Caco-2 (cell line): Measurements from ENCODE around the gene SPDYE1. TPM values are rescaled to one million over a fixed set of nuclear protein-coding genes. Genes with fewer than 3 reads are reported as not detected.
"Not testable (repeated sequence)": the region's sequence is repeated elsewhere in the genome, so short reads cannot be mapped to it uniquely, and the experiment has no call there.

Source experiments
- BruUV-seq: library from RNA; stranded (reverse); fragments of 400-500 nt; replicated peaks from 2 replicates; lab custom pipeline; 2021; lab: Mats Ljungman, UMichigan
- CTCF ChIA-PET: fragments of 300-600 bp; sonication (Branson Sonifier 250); formaldehyde crosslinking; loops from one replicate; lab custom pipeline; 2022; ENCODE audit warnings: antibody characterized with exemption; lab: Charles Lee
- POLR2A ChIA-PET: fragments of 300-600 bp; sonication (Branson Sonifier 250); formaldehyde crosslinking; loops from one replicate; lab custom pipeline; 2022; ENCODE audit warnings: antibody characterized with exemption; lab: Charles Lee
- DNase-seq, 2 experiments: peaks; one replicate each; pipeline versions ENCODE4 v3.0.0 to v3.0.0-alpha.2; 2020 to 2022
- H3K27me3 ChIP-seq: replicated peaks from 2 replicates; pipeline ENCODE4 v1.6.0; 2011; ENCODE audit warnings: low read length; ENCODE audit not compliant: control insufficient read depth, insufficient read depth
- H3K36me3 ChIP-seq: 2 replicates; pipeline ENCODE4 v1.5.1; 2011; ENCODE audit warnings: low read length; ENCODE audit not compliant: control insufficient read depth, insufficient read depth
- H3K4me1 ChIP-seq: fragments of 250-450 bp; sonication (Bioruptor Pico); 2 replicates; pipeline ENCODE4 v1.5.1; 2020; ENCODE audit warnings: mild to moderate bottlenecking
- H3K4me3 ChIP-seq: 2 replicates; pipeline ENCODE4 v1.5.1; 2011; ENCODE audit warnings: low read depth, mild to moderate bottlenecking, control low read depth, low read length
- H3K9me3 ChIP-seq: fragments of 250-450 bp; sonication (Bioruptor Pico); 2 replicates; pipeline ENCODE4 v1.5.1; 2020; ENCODE audit warnings: mild to moderate bottlenecking, moderate library complexity
- H3K27ac Mint-ChIP-seq: one replicate; pipeline ENCODE4 v1.8.0; 2022; ENCODE audit warnings: mixed read lengths; ENCODE audit not compliant: unreplicated experiment
- H3K27me3 Mint-ChIP-seq: one replicate; pipeline ENCODE4 v1.8.0; 2022; ENCODE audit warnings: mixed read lengths; ENCODE audit not compliant: insufficient read depth, unreplicated experiment
- H3K36me3 Mint-ChIP-seq: one replicate; pipeline ENCODE4 v1.8.0; 2022; ENCODE audit warnings: mild to moderate bottlenecking, mixed read lengths; ENCODE audit not compliant: insufficient read depth, unreplicated experiment
- H3K4me1 Mint-ChIP-seq: one replicate; pipeline ENCODE4 v1.8.0; 2022; ENCODE audit warnings: low read depth, mixed read lengths; ENCODE audit not compliant: unreplicated experiment
- H3K4me3 Mint-ChIP-seq: one replicate; pipeline ENCODE4 v1.8.0; 2022; ENCODE audit warnings: mild to moderate bottlenecking, moderate library complexity, mixed read lengths; ENCODE audit not compliant: unreplicated experiment
- H3K9me3 Mint-ChIP-seq: one replicate; pipeline ENCODE4 v1.8.0; 2022; ENCODE audit warnings: mixed read lengths; ENCODE audit not compliant: unreplicated experiment
- intact Hi-C: fragments of 100-400 bp; cut with micrococcal nuclease; formaldehyde crosslinking; loops from one replicate; pipeline ENCODE4 v1.10.0; 2022; ENCODE audit not compliant: unreplicated experiment
- total RNA-seq: library from RNA; stranded (reverse); gene quantifications from 2 replicates; pipeline ENCODE4 v1.2.3, GENCODE V29; 2022
- TF ChIP-seq, protein P1 (sequence below), 2 experiments: fragments of 200-600 bp in 1 of 2; IDR thresholded peaks; 1 replicate in 1 of 2; 2 replicates in 1 of 2; pipeline versions ENCODE4 v1.5.1 to v1.8.0; 2011 to 2022; ENCODE audit warnings: antibody characterized with exemption in 1 of 2, control low read depth in 1 of 2, inconsistent platforms in 1 of 2, low read depth in 1 of 2, low read length in 1 of 2, mild to moderate bottlenecking in 1 of 2, moderate library complexity in 1 of 2; ENCODE audit not compliant: insufficient read depth in 1 of 2, severe bottlenecking in 1 of 2, unreplicated experiment in 1 of 2

SPDYE1 gene
- total RNA-seq, 1 experiment from 2014 or later = not detected

DNA sequence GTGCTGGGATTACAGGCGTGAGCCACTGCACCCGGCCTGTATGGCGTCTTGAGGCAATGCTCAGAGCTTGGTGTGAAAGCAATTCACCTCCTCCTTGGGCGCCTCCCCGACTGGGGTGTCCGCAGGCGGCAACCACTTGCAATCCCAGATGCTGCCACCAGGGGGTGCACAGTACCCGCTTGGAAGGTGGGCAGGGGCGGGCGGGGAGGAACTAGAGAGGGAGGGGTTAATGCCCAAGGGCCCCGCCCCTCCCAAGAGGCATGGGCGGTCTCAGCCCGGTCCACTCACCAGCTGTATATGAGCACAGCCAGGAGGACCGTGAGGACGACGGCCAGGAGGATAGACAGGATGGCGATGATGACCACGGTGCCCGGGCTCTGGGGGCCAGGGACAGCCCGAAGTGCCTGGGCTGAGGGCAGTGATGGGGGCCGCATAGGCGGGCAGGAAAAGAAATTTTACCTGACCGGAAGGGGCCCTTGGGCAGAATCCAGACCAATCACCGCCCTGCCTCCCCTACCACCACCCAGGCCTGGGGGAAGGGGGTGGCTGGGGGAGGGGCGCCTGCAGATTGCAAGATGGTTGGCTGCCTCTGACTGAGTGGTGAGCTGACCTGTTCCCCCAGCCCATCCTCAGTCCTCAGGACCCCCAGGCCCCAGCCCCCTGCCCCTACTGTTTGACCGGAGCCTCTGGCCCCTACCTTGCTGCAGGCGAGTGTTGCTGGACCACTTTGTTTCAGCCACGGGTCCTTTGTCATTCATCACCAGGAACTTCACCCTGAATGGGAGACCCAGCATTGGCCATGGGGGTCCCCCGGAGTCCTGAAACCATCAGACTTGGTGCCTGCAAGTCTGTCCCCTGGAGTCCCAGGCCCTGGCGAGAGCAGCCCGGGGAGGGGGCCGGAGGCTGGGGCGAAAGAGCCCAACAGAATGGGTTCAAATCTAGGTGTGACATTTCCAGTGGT, 11.5 kb upstream of the SPDYE1 start:
- H3K36me3 ChIP-seq, H3K9me3 ChIP-seq, POLR2A ChIA-PET, H3K27me3 Mint-ChIP-seq, intact Hi-C loops, H3K36me3 Mint-ChIP-seq, CTCF ChIA-PET, H3K4me3 ChIP-seq, H3K9me3 Mint-ChIP-seq, BruUV-seq, H3K4me3 Mint-ChIP-seq, H3K27me3 ChIP-seq, H3K4me1 Mint-ChIP-seq, H3K4me1 ChIP-seq: not testable (repeated sequence)
- TF ChIP-seq, protein P1, sequence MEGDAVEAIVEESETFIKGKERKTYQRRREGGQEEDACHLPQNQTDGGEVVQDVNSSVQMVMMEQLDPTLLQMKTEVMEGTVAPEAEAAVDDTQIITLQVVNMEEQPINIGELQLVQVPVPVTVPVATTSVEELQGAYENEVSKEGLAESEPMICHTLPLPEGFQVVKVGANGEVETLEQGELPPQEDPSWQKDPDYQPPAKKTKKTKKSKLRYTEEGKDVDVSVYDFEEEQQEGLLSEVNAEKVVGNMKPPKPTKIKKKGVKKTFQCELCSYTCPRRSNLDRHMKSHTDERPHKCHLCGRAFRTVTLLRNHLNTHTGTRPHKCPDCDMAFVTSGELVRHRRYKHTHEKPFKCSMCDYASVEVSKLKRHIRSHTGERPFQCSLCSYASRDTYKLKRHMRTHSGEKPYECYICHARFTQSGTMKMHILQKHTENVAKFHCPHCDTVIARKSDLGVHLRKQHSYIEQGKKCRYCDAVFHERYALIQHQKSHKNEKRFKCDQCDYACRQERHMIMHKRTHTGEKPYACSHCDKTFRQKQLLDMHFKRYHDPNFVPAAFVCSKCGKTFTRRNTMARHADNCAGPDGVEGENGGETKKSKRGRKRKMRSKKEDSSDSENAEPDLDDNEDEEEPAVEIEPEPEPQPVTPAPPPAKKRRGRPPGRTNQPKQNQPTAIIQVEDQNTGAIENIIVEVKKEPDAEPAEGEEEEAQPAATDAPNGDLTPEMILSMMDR (IDR thresholded peaks at IDR 0.05; ENCODE audit: insufficient read depth in 1 of 2, low read depth in 1 of 2, low read length in 1 of 2, severe bottlenecking in 1 of 2, unreplicated experiment in 1 of 2) = peak; percentile 41 to 70
- DNase-seq = peak; percentile 77 to 83
- H3K27ac Mint-ChIP-seq = peak overlapping the region; percentile 51

GRCh38 chr7:43987476-43987875, 10.2 kb upstream of the SPDYE1 start:
- BruUV-seq, H3K36me3 Mint-ChIP-seq, H3K27me3 ChIP-seq, H3K36me3 ChIP-seq, H3K9me3 ChIP-seq, intact Hi-C loops, POLR2A ChIA-PET, H3K9me3 Mint-ChIP-seq, H3K4me1 ChIP-seq, H3K27me3 Mint-ChIP-seq, H3K4me3 Mint-ChIP-seq, DNase-seq, H3K27ac Mint-ChIP-seq, H3K4me3 ChIP-seq, H3K4me1 Mint-ChIP-seq: not testable (repeated sequence)
- CTCF ChIA-PET = interaction anchor here (0.7 kb wide), 1 partner anchor 123 kb away, joined by 5 read pairs; no protein-coding TSS in a partner anchor

DNA sequence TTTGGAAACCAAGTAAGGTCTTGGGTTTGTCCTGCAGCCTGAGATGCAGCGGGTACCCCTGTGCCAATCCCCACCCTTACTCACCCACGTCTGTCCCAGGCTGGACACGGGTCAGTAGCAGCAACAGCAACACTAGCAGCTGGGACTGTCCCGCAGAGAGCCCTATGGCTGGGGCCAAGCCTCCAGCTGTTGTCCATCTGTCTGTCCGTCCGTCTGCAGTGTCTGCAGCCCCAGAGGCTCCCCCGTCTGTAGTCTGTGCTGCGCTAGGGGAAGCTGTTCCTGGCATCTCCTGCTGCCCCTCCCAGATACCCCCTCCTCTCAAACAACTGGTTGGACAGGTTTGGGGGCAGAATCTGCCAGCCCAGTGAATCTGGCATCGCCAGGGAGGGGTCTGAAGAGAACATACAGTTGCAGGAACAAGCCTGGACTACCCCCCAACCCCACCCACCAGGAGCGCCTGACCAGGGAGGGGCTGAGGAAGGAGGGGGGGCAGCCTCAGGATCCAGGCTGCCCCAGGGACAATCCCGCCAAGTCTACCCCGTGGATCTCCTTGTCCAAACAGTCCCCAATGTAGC, 7.6 kb upstream of the SPDYE1 start:
- BruUV-seq, H3K4me3 ChIP-seq, H3K36me3 ChIP-seq, H3K9me3 ChIP-seq, H3K27me3 Mint-ChIP-seq, H3K4me1 ChIP-seq, H3K4me3 Mint-ChIP-seq, H3K9me3 Mint-ChIP-seq, H3K27ac Mint-ChIP-seq, CTCF ChIA-PET, H3K4me1 Mint-ChIP-seq, intact Hi-C loops, H3K27me3 ChIP-seq, H3K36me3 Mint-ChIP-seq, POLR2A ChIA-PET, DNase-seq: not testable (repeated sequence)

GRCh38 chr7:43990829-43991228, 6.9 kb upstream of the SPDYE1 start:
- BruUV-seq, POLR2A ChIA-PET, intact Hi-C loops, H3K27me3 Mint-ChIP-seq, H3K4me1 ChIP-seq, H3K4me1 Mint-ChIP-seq, H3K27me3 ChIP-seq, CTCF ChIA-PET, H3K9me3 Mint-ChIP-seq, H3K4me3 Mint-ChIP-seq, H3K27ac Mint-ChIP-seq, H3K4me3 ChIP-seq, H3K36me3 ChIP-seq, H3K36me3 Mint-ChIP-seq, DNase-seq, H3K9me3 ChIP-seq: not testable (repeated sequence)

DNA sequence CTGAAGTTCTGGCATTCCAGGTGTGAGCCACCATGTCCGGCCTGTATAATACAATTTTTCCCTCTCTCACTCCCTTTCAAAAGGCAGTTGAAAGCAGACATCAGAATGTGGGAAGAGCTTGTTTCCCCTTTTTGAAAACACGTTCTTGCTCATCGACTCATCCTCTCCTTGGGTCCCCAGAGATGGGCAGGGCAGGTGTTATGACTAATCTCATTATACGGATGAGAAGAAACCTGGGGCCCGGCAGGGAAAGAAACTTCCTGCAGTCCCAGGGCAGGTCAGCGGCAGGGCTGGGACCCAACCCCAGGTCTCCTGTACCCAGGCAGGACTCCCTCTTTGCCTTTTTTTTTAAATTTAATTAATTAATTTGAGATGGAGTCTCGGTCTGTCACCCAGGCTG, 4.8 kb upstream of the SPDYE1 start:
- H3K4me1 ChIP-seq, H3K27me3 Mint-ChIP-seq, H3K9me3 Mint-ChIP-seq, POLR2A ChIA-PET, H3K27me3 ChIP-seq, BruUV-seq, H3K36me3 Mint-ChIP-seq, H3K36me3 ChIP-seq, CTCF ChIA-PET, H3K4me3 Mint-ChIP-seq, H3K4me3 ChIP-seq, DNase-seq, H3K9me3 ChIP-seq, H3K27ac Mint-ChIP-seq, intact Hi-C loops, H3K4me1 Mint-ChIP-seq: not testable (repeated sequence)

- H3K27me3 ChIP-seq, H3K27ac Mint-ChIP-seq, CTCF ChIA-PET, H3K36me3 Mint-ChIP-seq, H3K27me3 Mint-ChIP-seq, H3K9me3 Mint-ChIP-seq, POLR2A ChIA-PET, H3K4me1 ChIP-seq, H3K4me1 Mint-ChIP-seq, H3K4me3 Mint-ChIP-seq, H3K36me3 ChIP-seq, BruUV-seq, H3K4me3 ChIP-seq, DNase-seq, H3K9me3 ChIP-seq, intact Hi-C loops: not testable (repeated sequence)
Observed at GRCh38 chr7:43994681-43995080, 3.0 kb upstream of the SPDYE1 start.
